Right lobe of liver (tissue), 6 donors: ENCODE data around the gene TNIP1. TPM values are rescaled to one million over a fixed set of nuclear protein-coding genes. Genes with fewer than 3 reads are reported as not detected.

Experiments
- ATAC-seq, 4 donors: fragments of 200-7000 bp; cut with Tn5 transposase; one replicate each; pipeline ENCODE4 v1.9.1; 2020; ENCODE audit warnings: mild to moderate bottlenecking in 4 of 4, moderate library complexity in 4 of 4
- DNase-seq, 3 donors: peaks; one replicate each; pipeline ENCODE4 v3.0.0-alpha.2; 2020
- H3K27ac ChIP-seq, 3 donors: fragments of 200-600 bp; one replicate each; pipeline ENCODE4 v1.8.0; 2022
- H3K27me3 ChIP-seq, 2 donors: fragments of 200-600 bp; one replicate each; pipeline ENCODE4 v1.8.0; 2022
- H3K36me3 ChIP-seq, 4 donors: fragments of 200-600 bp; sonication (generic) in 1 of 4; one replicate each; pipeline versions ENCODE4 v1.5.1 to v1.8.0; 2017 to 2022; ENCODE audit warnings: control low read depth in 1 of 4
- H3K4me1 ChIP-seq, 4 donors: fragments of 200-600 bp; sonication (generic) in 1 of 4; one replicate each; pipeline versions ENCODE4 v1.5.1 to v1.8.0; 2017 to 2022; ENCODE audit warnings: control low read depth in 1 of 4
- H3K4me3 ChIP-seq, 3 donors: fragments of 200-600 bp; one replicate each; pipeline ENCODE4 v1.8.0; 2022
- H3K9me3 ChIP-seq, 4 donors: fragments of 200-600 bp; sonication (generic) in 1 of 4; one replicate each; pipeline versions ENCODE4 v1.5.1 to v1.8.0; 2017 to 2022; ENCODE audit warnings: control low read depth in 1 of 4
- CTCF ChIP-seq, 4 donors: fragments of 200-600 bp in 3 of 4; fragments of 450-650 bp in 1 of 4; IDR thresholded peaks; one replicate each; pipeline versions ENCODE4 v1.5.1 to v1.8.0; 2016 to 2022; ENCODE audit warnings: antibody characterized with exemption in 4 of 4, mild to moderate bottlenecking in 2 of 4
- POLR2A ChIP-seq: fragments of 450-650 bp; IDR thresholded peaks from one replicate; pipeline ENCODE4 v1.6.1; 2017; ENCODE audit warnings: antibody characterized with exemption, mild to moderate bottlenecking
- WGBS: methylation state at CpG from one replicate; pipeline ENCODE4 v1.1.6; 2018; ENCODE audit warnings: low coverage, low lambda C conversion rate; ENCODE audit not compliant: insufficient coverage; ENCODE audit errors: missing lambda C conversion rate; 5-methylcytosine and 5-hydroxymethylcytosine counted together
- intact Hi-C, 2 donors: fragments of 100-400 bp; cut with DNase I; formaldehyde crosslinking; loops; one replicate each; pipeline versions ENCODE4 v1.11.2 to v1.14.1; 2022
- total RNA-seq, 6 experiments: library from RNA; depleted of rRNA in 2 of 6; stranded (reverse); fragments of >200 nt in 2 of 6; fragmentation: NEBNext Ultra II Directional in 3 of 6; extraction: Animal tissue kit (Norgen Biotek cat#: 25700) in 3 of 6; gene quantifications; one replicate each; pipeline versions ENCODE4 v1.1.0 to v1.2.4, GENCODE V29; 2016 to 2023
- donor health status: DM: no; HTN: yes; CAD: no.
- donor health status: DM: no; HTN: no; CAD: no.
- donor health status: DM: no; HTN: no; CAD: no.
- donor health status: DM: no; HTN: yes; CAD: no.
- donor health status: DM: no; HTN: yes; CAD: no.

TNIP1 gene
- total RNA-seq, 6 experiments from 2014 or later: 70.1 to 155 (median 79.1) TPM

GRCh38 chr5:151052836-151053235 is 28.0 kb downstream of the TNIP1 start:
- Histone ChIP-seq H3K36me3 (peaks cover 0 to 68% (median 30%) of the 10 kb centered on the region in 4 donors), H3K4me1 (no peaks in the 10 kb centered on the region), H3K4me3 (no peak overlapping the region), H3K27me3 (no peaks in the 10 kb centered on the region), H3K27ac (no peak overlapping the region), H3K9me3 (no peaks in the 10 kb centered on the region)
- 90% methylated on average over 3 of the region's 3 CpGs for WGBS
- DNase-seq: no peak
- no peak for TF ChIP-seq POLR2A
- TF ChIP-seq CTCF (IDR thresholded peaks at IDR 0.05): no peak
- ATAC-seq: no peak
- intact Hi-C loops: loop anchor here (5.0 kb wide), 2 partner anchors 64 to 114 kb away; no protein-coding TSS in a partner anchor

DNA sequence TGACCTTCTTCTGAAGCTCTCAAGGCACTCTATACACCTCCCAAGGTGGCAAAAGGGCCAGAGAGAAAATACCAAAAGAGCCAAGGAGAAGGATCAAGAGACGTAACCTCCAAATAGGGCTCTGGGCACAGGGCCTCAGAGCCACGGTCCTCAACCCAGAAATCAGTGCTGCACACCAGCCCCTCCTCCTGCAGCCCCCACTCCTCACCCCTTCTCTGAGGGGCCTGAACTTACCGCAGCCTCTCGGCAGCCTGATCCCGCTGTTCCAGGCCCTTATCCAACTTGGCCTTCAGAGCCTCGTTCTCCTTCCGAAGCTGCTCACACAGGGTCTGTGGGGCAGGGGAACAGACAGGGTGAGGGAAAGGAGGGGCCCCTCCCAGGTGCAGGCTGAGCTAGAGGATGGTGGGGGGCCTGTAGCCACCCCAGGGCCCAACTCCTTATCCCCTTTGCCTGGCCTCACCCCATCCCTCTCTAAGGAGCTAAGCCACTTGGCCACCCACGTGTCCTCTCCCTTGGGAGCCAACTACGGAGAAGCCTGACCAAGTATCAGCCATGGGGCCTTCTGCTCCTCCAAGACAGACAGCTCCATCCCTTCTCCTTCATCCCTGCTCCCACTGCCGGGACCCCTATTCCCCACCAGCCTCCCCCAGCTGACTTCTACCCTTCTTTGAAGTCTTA is 28.8 kb downstream of the TNIP1 start:
- Histone ChIP-seq H3K36me3 (peaks cover 0 to 68% (median 26%) of the 10 kb centered on the region in 4 donors), H3K4me3 (no peak overlapping the region), H3K27ac (no peak overlapping the region), H3K27me3 (no peaks in the 10 kb centered on the region), H3K4me1 (no peaks in the 10 kb centered on the region), H3K9me3 (no peaks in the 10 kb centered on the region)
- intact Hi-C loops: loop anchor here (5.0 kb wide), 2 partner anchors 65 to 115 kb away; no protein-coding TSS in a partner anchor
- no peak for DNase-seq
- peak in 1 of 4 donors; percentile 15 for ATAC-seq
- 58% methylated on average over 7 of the region's 10 CpGs for WGBS
- TF ChIP-seq POLR2A (no peak), CTCF (IDR thresholded peaks at IDR 0.05) (no peak)

DNA sequence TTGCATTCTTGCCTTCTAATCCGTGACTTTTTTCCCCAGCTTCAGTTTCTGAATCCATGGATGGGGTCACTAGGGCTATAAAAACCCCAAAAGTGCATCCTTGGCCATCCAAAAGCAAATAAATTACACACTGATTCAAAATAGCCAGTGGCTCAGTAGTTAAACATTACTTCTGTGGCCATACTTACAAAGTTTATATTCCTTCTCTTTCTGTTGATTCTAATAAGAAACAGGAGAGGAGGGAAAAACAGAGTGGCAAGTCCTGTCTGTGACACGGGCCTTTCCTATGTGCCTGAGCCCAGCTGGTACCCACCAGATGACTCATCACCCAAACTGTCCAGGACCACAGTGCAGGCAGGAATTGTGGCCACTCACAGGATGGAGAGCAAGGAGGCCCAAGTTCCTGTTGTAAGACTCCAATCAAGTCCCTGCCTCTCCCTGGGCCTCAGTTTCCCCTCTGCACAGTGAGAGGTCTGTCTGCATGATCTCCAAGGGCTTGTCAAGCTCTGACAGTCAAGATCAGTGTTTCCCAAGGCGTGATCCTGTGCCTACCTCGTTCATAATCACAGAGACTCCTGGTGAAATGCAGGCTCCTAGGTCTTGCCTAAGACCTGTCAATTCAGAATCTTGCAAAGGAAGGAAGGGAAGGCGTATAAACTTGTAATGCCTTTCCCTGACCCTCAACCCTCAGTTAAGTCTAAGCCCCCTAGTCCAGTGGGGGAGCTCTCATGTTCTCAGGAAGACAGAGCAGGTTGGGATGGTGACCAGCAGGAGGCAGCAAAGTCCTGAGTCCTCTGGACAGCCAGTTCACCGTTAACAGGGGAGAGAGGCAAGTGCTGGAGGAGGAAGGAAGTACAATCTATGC is 29.5 kb downstream of the TNIP1 start:
- peak; percentile 83 to 88 (median 84) for ATAC-seq
- Histone ChIP-seq H3K27me3 (no peaks in the 10 kb centered on the region), H3K36me3 (peaks cover 0 to 71% (median 28%) of the 10 kb centered on the region in 4 donors), H3K27ac (no peak overlapping the region), H3K9me3 (no peaks in the 10 kb centered on the region), H3K4me3 (no peak overlapping the region), H3K4me1 (no peaks in the 10 kb centered on the region)
- 71% methylated on average over 6 of the region's 6 CpGs for WGBS
- DNase-seq: peak; percentile 73 to 80 (median 78)
- intact Hi-C loops: loop anchor here (5.0 kb wide), 2 partner anchors 66 to 116 kb away; no protein-coding TSS in a partner anchor
- peak; percentile 81 to 87 (median 84) for TF ChIP-seq CTCF (IDR thresholded peaks at IDR 0.05)
- no peak for TF ChIP-seq POLR2A

DNA sequence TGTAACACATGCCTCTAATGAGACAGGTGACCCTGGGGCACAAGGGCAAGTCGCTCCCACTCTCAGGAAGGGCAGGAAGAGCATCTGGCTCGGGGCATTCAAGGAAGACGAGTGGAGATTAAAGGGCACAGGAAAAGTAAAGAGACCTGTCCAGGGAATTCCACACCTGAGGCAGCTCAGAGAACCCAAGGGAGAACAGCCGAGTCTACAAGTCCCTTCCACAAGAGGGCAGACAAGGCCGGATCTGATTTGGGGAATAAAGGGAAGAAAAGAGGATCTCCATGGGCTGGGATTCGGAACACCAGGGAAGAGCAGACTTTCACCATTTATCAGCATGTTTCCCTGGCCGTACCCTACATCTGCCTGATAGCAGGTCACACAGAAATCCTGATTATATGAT is 32.3 kb downstream of the TNIP1 start:
- DNase-seq (peak in 1 of 3 donors; percentile 23), ATAC-seq (peak; percentile 46 to 60 (median 53))
- no peaks in the 10 kb centered on the region for H3K4me1 ChIP-seq
- no peaks in the 10 kb centered on the region for H3K27me3 ChIP-seq
- no peak overlapping the region for H3K27ac ChIP-seq
- H3K4me3 ChIP-seq: no peak overlapping the region
- TF ChIP-seq POLR2A: no peak
- peak; percentile 18 to 47 (median 36) for TF ChIP-seq CTCF (IDR thresholded peaks at IDR 0.05)
- H3K9me3 ChIP-seq: no peaks in the 10 kb centered on the region
- H3K36me3 ChIP-seq: peaks cover 0 to 78% (median 18%) of the 10 kb centered on the region in 4 donors
- intact Hi-C loops: loop anchor here in 1 of 2 donors (5.0 kb wide), 1 partner anchor 46 kb away; no protein-coding TSS in a partner anchor
- 22% methylated on average over 4 of the region's 7 CpGs for WGBS
